Ramos (cell line): ENCODE data around the gene GUCA1C.

Source experiments
- in situ Hi-C: fragments of 300-500 bp; cut with MboI; formaldehyde crosslinking; loops from one replicate; pipeline ENCODE4 v1.14.3; 2022; ENCODE audit warnings: low sequenced_read_pairs; ENCODE audit not compliant: unreplicated experiment

The GUCA1C gene

DNA sequence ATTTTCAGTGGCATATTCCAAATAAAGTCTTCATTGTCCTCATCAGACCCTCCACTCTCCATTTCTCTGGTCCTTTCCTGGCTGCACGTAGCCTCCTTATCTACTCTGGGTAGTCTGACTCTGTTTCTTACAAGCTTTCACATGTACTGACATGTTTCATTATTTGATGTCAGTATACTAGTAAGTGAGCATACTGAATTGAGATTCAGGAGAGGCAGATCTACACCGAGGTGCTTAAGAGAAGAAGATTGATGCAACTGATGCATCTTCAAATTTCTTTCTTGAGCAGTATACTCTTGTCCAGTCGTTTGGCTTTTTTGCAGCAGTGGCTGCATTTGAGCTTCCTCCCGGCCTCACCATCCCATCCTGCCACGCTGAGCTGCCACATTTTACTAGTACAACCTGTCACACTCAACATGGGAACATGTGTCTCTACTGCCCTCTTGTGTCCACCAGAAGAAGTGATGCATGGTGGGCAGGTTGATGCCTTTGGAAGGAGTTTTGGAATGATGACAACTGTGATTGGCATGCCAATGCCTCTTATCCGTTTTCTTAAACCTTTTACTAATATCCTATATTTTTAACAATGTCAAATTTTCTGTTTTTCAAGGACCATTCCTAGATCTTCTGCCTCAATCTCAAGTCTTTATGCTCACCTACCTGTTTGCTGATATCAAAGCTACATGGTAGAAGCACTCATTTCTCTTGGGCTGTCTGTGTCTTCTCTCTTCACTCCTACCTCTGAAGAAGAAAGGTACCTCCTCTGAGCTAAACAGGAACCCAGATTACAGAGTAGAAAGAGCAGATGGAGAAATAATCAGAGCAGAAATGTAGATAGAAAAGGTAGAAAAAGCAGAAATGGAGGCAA, 38.7 kb downstream of the GUCA1C start:
- in situ Hi-C loops: loop anchor here (10.0 to 25.0 kb wide), 2 partner anchors 250 to 428 kb away; no protein-coding TSS in a partner anchor

DNA sequence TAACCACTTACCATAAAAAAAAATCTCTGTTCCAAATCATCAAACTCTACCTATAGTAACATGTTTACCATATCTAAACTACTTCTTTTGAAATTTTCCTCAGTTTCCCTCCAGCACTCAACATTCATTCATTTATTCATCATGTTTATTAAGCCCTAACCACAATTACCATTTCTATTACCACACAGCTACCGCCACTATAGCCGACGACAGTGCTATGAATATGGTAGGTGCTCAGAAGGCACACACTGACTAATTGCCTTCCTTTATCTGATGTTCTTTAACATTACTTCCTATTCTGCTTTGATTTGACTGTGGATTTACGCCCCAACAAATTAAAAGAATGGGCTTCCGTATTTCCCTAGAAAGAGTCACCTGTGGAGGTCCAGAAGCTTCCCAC, 43.9 kb downstream of the GUCA1C start:
- in situ Hi-C loops: loop anchor here (10.0 to 25.0 kb wide), 2 partner anchors 245 to 422 kb away; no protein-coding TSS in a partner anchor

DNA sequence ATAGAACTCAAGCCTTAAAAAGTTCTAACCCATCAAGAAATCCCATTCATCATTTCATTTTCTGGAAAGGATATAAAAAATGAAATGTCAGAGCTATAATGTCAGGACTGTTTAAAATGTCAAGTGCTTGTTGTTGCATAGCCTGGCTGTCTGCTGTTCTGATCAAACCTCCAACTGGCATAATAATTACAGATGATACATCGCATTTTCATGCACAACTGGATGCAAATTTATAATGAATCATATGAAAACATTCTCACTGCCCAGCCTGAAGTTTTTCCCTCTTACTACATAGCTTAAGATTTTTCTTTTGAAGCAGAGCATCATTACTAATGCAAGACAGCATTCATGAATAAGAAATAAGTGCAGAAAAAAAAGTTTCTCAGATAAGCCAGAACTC, 46.5 kb downstream of the GUCA1C start:
- in situ Hi-C loops: loop anchor here (25.0 kb wide), 1 partner anchor 420 kb away; no protein-coding TSS in a partner anchor

DNA sequence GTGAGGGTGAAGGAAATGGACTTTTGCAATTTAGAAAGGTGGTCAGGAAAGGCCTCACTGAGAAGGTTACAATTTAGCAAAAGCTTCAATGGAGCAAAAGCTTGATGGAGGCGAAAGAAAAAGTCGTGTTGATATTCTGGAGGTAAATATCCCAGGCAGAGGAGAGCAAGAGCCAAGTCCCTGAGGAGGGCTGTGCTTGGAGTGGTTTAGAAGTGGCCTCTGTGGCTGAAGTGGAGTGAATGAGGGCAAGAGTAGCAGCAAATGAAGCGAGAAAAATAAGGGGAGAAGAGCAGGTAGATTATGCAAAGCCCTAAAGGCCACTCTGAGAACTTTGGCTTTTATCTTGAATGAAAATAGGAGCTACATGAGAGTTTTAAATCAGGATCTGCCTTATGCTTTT, 54.1 kb downstream of the GUCA1C start:
- in situ Hi-C loops: no loop called here

DNA sequence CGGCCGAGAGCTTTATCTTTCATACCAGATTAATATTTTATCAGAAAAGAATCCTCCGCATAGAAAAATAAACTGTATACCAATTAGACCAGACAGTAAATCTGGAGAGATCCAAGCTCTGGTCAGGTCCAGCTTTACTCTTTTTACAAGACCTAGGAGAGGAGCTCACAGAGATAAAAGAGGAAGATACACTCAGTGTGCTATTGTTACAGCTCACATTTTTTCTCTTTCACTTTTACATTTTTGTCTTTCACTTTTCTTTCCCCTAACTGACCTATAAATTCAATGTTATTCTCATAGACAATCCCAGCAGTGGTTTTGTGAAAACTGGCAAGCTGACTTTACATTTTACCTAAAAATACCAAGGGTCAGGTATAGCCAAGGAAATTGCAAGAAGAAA, 55.8 kb downstream of the GUCA1C start:
- in situ Hi-C loops: no loop called here

DNA sequence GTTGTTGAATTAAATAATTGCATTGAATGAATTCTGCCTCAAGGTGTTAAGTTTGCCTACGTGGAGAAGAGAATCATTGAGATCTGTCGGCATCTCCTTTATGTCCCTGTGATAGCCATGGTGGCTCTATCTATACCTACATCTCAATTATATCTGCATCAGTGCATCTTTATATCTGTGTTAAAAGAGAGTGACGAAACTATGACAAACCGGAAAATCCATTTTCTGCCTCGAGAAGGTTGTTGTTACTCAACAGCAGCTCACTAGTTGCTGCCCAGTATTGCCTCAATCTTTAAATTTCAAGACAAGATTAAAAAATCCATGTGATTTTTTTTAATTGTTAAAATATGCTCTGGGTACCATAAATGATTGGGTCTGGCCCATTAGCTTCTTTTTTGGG, 58.7 kb downstream of the GUCA1C start:
- in situ Hi-C loops: no loop called here

DNA sequence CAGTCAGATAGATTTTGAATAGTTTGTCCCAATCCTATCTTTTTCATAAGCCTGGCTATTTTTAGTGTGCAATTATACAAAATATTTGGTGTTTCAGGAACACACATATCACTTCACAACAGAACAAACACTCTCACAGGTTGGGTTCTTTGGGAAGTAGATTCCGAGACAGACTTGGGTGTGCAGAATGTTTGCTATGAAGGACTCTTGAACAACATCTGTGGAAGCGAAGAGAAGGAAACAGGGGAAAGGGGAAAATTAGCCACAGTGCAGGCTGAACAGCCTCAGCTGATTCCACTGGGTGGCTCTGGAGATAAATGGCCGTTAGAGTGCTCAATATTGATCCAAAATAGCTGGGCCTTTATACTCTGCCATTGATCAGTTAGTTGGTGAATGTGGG, 61.8 kb downstream of the GUCA1C start:
- in situ Hi-C loops: no loop called here

DNA sequence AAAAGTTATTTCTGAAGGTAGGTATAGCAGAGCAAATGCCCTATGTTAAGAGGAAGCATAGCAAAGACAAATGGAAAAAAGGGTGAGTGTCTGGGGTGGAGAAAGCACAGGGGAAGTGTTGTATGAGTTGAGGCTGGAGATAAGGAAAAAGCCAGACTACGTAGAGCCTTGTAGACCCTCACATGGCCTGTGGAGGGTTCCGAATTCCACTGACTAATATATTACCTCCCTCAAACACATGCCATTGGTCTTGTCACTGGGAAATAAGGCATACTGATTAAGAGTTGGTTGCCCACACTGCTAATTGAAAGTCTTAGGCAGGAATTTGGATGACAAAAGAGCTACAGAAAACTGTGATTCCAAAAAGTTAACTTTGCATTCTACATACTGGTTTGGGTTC, 65.9 kb downstream of the GUCA1C start:
- in situ Hi-C loops: no loop called here

DNA sequence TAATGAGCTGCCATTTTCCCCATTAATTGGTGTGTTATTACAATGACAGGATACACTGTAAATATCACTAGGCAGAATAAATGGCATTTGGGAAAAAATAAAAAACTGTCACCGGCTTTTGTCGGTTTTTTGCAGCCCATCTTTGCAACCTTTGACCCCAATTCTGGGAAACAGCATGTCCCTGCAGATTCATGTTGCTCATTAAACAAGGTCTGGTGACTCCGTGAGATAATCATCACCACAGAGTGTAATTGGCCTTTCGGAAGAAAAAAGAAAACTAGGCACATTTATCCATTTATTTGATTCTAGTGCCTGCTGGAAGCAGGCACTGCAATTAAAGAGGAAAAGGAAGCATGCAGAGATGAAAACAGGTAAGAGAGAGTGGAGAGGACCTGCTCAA, 66.6 kb downstream of the GUCA1C start:
- in situ Hi-C loops: no loop called here

DNA sequence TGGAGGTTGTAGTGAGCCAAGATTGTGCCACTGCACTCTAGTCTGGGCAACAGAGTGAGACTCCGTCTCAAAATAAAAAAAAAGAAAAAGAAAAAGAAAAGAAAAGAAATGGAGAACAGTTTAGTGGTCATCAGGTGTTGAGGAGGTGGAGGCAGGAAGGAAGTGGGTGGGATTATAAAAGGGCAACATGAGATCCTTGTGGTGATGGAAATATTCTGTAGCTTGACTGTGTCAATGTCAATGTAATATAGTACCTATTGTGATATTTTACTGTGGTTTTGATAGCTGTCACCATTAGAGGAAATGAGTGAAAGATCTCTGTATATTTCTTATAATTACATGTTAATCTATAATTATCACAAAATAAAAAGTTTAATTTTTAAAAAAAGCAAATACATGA, 70.3 kb downstream of the GUCA1C start:
- in situ Hi-C loops: no loop called here

DNA sequence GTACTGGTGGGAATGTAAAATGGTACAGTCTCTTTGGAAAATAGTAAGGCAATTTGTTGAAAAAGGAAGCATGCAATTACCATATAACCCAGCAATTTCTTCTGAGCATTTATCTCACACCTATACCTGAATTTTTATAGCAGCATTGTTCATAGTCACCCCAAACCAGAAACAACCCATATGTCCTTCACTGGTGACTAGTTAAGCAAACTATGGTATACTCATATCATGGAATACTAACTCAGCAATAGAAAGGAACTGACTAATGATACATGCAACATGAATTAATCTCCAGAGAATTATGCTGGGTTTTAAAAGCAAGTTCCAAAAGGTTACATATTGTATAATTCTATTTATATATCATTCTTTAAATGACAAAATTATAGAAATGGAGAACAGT, 70.9 kb downstream of the GUCA1C start:
- in situ Hi-C loops: no loop called here

DNA sequence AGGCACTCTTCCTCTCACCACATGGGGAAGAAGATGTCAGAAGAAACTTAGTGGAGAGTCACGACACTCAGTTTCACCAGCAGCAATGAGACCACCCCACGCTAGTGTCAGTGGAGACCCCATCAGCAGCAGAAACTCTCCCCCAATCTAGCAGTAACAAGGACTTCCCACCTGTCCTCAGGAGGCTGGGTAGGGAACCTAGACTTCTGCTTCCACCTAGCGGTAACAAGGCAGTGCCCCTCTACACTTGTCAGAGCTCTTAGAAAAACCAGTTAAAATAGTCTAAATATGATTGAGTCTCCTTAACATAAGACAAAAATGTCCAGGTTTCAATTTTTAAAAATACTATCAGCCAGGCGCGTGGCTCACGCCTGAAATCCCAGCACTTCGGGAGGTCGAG, 73.8 kb downstream of the GUCA1C start:
- in situ Hi-C loops: no loop called here

DNA sequence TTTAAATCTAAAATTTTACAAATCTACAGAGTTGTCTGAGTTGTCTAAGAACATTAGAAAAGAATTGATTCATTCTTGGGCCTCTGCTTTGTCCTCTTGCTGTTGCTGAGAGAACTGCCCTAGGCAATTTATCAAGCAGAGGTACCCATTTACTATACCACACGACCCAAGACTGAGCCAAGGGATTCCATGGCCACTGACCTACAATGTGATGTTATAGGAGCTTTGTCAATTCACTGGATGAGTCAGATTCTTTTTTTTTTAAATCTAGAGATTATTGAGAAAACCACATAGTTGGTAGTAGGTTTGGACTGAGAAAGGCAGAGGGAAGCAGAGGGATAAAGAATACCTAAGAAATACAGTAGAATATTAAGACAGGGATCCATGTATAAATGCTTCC, 75.8 kb downstream of the GUCA1C start:
- in situ Hi-C loops: no loop called here

DNA sequence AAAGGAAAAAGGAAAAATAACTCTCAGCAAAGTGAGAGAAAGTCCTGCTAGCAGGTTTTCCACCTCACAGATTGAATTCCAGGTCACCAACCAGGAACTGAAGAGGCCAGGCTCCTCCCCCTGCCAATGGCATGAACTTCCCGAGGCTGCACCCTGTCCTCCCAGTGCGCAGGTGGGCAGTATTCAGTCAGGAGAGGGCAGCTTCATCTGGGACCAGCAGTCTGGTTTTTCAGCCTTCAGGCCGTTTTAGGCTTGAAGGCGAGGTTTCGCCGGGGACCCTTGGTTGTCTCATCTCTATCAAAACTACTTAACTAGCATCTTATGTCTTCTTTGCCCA, 89.9 kb downstream of the GUCA1C start:
- in situ Hi-C loops: no loop called here

DNA sequence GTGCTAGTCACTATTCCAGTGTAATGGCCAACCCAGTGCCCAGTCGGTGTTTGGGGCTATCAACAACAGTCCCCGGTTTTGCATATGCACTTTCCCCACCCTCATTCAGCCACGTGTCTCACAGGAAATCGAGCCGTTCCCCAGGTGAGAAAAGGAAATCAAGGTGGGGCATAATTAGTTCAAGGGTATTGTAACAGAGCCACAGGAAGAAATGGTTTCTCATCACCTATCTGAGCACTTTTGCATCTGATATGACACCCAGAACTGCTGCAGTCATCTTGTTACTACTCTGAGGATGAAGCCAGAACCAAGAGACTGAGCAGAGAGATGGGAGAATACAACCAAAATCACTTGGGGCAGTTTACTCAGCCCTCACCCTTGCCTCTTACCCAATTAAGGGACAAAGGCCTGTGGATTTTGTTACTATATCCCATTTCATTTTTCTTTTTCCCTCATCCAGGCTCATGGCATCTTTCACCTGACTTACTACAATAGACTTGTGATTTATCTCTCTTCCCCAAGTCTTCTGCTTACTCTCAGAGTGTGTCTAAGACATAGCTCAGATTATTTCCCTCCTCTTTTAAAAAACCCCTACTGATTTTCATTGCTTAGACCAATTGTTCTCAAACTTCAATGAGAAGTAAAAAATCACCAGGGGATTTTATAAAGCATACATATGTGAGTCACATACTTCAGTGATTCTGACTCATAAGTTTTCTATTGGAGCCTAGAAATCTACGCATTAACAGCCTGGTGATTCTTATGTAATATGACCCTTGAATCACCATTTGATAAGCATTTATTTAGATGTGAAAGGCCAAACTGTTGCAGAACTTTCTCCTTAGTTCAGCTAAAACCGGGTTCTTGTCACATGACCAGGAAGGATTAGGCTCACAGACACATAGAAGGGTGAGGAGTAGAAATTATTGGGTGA, 90.5 kb downstream of the GUCA1C start:
- in situ Hi-C loops: no loop called here

DNA sequence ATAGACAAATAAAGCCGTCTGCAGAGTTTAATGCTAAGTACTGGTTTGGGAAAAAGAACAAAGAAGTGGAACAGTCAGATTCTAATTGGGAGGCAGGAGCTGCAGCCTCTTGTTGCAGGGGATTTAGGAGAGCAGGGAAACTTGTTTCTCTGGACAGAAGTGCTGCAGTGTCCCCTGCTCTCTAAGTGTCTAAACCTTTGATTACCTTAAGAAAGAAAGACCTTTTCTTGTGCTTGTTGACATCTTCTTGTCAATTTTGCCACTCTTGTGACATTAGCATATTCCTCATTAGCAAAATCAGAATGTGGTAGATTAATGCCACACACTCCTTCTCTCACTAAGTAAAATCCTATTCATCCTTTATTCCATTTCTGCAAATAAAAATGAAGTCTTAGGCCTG, 92.3 kb downstream of the GUCA1C start:
- in situ Hi-C loops: no loop called here
